GM19452 (cell line): ENCODE measurements around the gene TREM1.
A peak's percentile ranks its signal among the peaks of the same experiment; 100 is the strongest.
"Not testable (repeated sequence)": the region's sequence is repeated elsewhere in the genome, so short reads cannot be mapped to it uniquely, and the experiment has no call there.

ENCODE experiments used
- ATAC-seq: cut with Tn5 transposase; IDR thresholded peaks from one replicate; pipeline ENCODE4 v1.9.1; 2021; ENCODE audit not compliant: unreplicated experiment

TREM1 gene

GRCh38 chr6:41262401-41262800, 24.1 kb downstream of the TREM1 start:
- ATAC-seq = no peak

GRCh38 chr6:41258196-41258493, 28.3 kb downstream of the TREM1 start:
- ATAC-seq = no peak

GRCh38 chr6:41257369-41258195, 28.9 kb downstream of the TREM1 start:
- ATAC-seq = no peak

GRCh38 chr6:41256383-41256782, 30.1 kb downstream of the TREM1 start:
- ATAC-seq = peak; percentile 67

GRCh38 chr6:41255638-41256246, 30.7 kb downstream of the TREM1 start:
- ATAC-seq = no peak

GRCh38 chr6:41255110-41255509, 31.4 kb downstream of the TREM1 start:
- ATAC-seq = no peak

- ATAC-seq = no peak
Measured at GRCh38 chr6:41252401-41253169, 33.9 kb downstream of the TREM1 start.

GRCh38 chr6:41247882-41248705, 38.4 kb downstream of the TREM1 start:
- no peak for ATAC-seq

- no peak for ATAC-seq
Measured at GRCh38 chr6:41247288-41247865, 39.1 kb downstream of the TREM1 start.

GRCh38 chr6:41246529-41246928, 40.0 kb downstream of the TREM1 start:
- ATAC-seq = not testable (repeated sequence)

- no peak for ATAC-seq
Measured at GRCh38 chr6:41239467-41240159, 46.9 kb downstream of the TREM1 start.

- no peak for ATAC-seq
Measured at GRCh38 chr6:41237128-41237527, 49.4 kb downstream of the TREM1 start.

- ATAC-seq = no peak
Measured at GRCh38 chr6:41236276-41236675, 50.2 kb downstream of the TREM1 start.

- no peak for ATAC-seq
Measured at GRCh38 chr6:41232667-41233066, 53.8 kb downstream of the TREM1 start.

GRCh38 chr6:41231246-41231645, 55.2 kb downstream of the TREM1 start:
- no peak for ATAC-seq

- ATAC-seq = no peak
Measured at GRCh38 chr6:41229721-41230120, 56.8 kb downstream of the TREM1 start.

GRCh38 chr6:41228616-41229015, 57.9 kb downstream of the TREM1 start:
- ATAC-seq = no peak

GRCh38 chr6:41228096-41228495, 58.4 kb downstream of the TREM1 start, which contains the start of gene TREML4:
TREML4 (plus strand) TSS chr6:41228349; CDS start chr6:41228428, 79 bp downstream.
- no peak for ATAC-seq

GRCh38 chr6:41226752-41227151, 59.7 kb downstream of the TREM1 start:
- no peak for ATAC-seq

- ATAC-seq = no peak
Measured at GRCh38 chr6:41224800-41225199, 61.7 kb downstream of the TREM1 start.
